Hepatocyte (in vitro differentiated cells): ENCODE results near the gene KAT5. TPM values are rescaled to one million over a fixed set of nuclear protein-coding genes. Genes with fewer than 3 reads are reported as not detected.
"Not testable (repeated sequence)": the region's sequence is repeated elsewhere in the genome, so short reads cannot be mapped to it uniquely, and the experiment has no call there.

Source experiments
- DNase-seq: peaks from one replicate; pipeline ENCODE4 v3.0.0-alpha.2; 2016; ENCODE audit warnings: low spot score
- H2AFZ ChIP-seq: fragments of 200-600 bp; sonication (generic); 2 replicates; pipeline ENCODE4 v1.6.0; 2016; ENCODE audit warnings: antibody characterized with exemption, mild to moderate bottlenecking
- H3K27ac ChIP-seq: fragments of 200-600 bp; sonication (generic); 2 replicates; pipeline ENCODE4 v1.5.1; 2016; ENCODE audit warnings: mild to moderate bottlenecking
- H3K27me3 ChIP-seq: fragments of 200-600 bp; sonication (generic); 2 replicates; pipeline ENCODE4 v1.6.1; 2016
- H3K36me3 ChIP-seq: fragments of 200-600 bp; sonication (generic); replicated peaks from 2 replicates; pipeline ENCODE4 v1.5.1; 2016; ENCODE audit warnings: low read depth; ENCODE audit not compliant: insufficient read depth
- H3K4me1 ChIP-seq: fragments of 200-600 bp; sonication (generic); 2 replicates; pipeline ENCODE4 v1.5.1; 2016; ENCODE audit warnings: mild to moderate bottlenecking, moderate library complexity; ENCODE audit not compliant: insufficient read depth
- H3K4me2 ChIP-seq: fragments of 200-600 bp; sonication (generic); 2 replicates; pipeline ENCODE4 v1.6.0; 2016
- H3K4me3 ChIP-seq: fragments of 200-600 bp; sonication (generic); 2 replicates; pipeline ENCODE4 v1.5.1; 2016; ENCODE audit warnings: mild to moderate bottlenecking
- H3K79me2 ChIP-seq: fragments of 200-600 bp; sonication (generic); 2 replicates; pipeline ENCODE4 v1.6.0; 2017; ENCODE audit warnings: mild to moderate bottlenecking
- H3K9me2 ChIP-seq: fragments of 200-600 bp; sonication (generic); replicated peaks from 2 replicates; pipeline ENCODE4 v1.6.0; 2017; ENCODE audit warnings: mild to moderate bottlenecking; ENCODE audit not compliant: insufficient read depth
- H3K9me3 ChIP-seq: fragments of 200-600 bp; sonication (generic); 2 replicates; pipeline ENCODE4 v1.5.1; 2016; ENCODE audit warnings: low read depth, mild to moderate bottlenecking
- H4K20me1 ChIP-seq: fragments of 200-600 bp; sonication (generic); 2 replicates; pipeline ENCODE4 v1.6.0; 2016; ENCODE audit warnings: mild to moderate bottlenecking; ENCODE audit not compliant: insufficient read depth, poor library complexity, severe bottlenecking
- CTCF ChIP-seq: fragments of 200-600 bp; sonication (generic); IDR thresholded peaks from 2 replicates; pipeline ENCODE4 v1.5.1; 2016; ENCODE audit warnings: antibody characterized with exemption, mild to moderate bottlenecking; ENCODE audit not compliant: poor library complexity
- EZH2 ChIP-seq: fragments of 200-600 bp; sonication (generic); IDR thresholded peaks from 2 replicates; pipeline ENCODE4 v1.6.1; 2016; ENCODE audit warnings: antibody characterized with exemption, mild to moderate bottlenecking, borderline replicate concordance
- EZH2phosphoT487 ChIP-seq: fragments of 200-600 bp; sonication (generic); IDR thresholded peaks from one replicate; pipeline ENCODE4 v1.6.1; 2018; ENCODE audit warnings: antibody characterized with exemption, mild to moderate bottlenecking, low read depth, moderate library complexity; ENCODE audit not compliant: unreplicated experiment, severe bottlenecking
- WGBS: methylation state at CpG from one replicate; pipeline ENCODE4 v1.1.6; 2016; ENCODE audit warnings: low lambda C conversion rate; ENCODE audit errors: missing lambda C conversion rate; 5-methylcytosine and 5-hydroxymethylcytosine counted together
- polyA plus RNA-seq: library from polyadenylated mRNA; unstranded; fragments of >200 nt; fragmentation: Nextera tagmentation; extraction: Ambion mirVana; gene quantifications from 2 replicates; pipeline ENCODE4 v1.2.1, GENCODE V29; 2016
- total RNA-seq: library from RNA; depleted of rRNA; stranded (reverse); fragments of >200 nt; gene quantifications from 2 replicates; pipeline ENCODE4 v1.2.3, GENCODE V29; 2014

The KAT5 gene
- total and polyA plus RNA-seq, 2 experiments from 2014 or later = 41.7 to 53.1 TPM

DNA sequence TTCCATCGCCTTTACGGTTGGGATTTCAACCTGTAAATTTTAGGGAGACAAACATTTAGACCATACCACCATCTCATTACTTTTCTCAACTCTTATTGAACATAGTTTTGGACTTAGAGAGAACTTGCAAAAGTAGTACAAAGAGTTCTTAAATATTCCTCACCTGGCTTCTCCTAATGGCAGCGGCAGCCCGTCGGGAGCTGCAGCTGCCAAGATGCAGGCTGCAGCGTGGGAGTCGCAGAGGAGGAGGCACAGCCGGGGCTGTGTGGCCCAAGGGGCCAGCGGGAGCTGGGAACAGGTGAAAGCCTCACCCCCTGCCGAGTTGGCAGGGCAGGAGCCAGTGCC, 31.6 kb downstream of the KAT5 start:
- H4K20me1 ChIP-seq = no peaks in the 10 kb centered on the region
- H3K4me2 ChIP-seq = no peak overlapping the region

DNA sequence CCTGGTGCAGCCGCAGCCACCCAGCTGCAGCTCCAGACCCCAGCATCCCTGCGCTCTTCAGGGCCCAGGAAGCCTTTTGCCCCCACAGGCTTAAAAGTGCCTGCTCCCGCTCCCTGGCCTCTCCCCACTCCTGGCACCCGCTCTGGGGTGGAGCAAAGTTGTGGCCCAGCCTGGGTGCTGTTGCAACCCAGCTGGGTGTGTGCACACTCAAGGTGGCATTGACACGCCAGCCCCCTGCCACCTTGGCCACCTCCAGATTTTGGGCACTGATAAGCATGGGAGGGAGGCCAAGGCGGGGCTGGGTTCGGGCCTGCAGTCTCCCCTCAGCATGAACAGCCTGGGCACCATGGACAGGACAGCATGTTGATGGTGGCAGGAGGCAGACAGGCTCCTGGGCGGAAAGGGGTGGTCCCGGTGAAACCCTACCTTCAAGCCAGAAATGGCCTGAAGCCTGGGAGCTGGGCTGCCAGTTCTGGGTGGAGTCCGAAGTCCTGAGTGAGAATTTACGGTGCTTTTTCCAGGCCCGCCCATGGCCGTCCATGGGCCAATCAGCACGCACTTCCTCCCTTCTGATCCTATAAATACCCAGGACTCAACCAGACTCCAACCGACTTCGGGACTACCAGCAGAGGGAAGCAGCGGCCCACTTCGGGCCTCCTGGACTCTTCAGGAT, 32.1 kb downstream of the KAT5 start:
- H3K4me1 ChIP-seq = no peaks in the 10 kb centered on the region
- H3K9me3 ChIP-seq = no peaks in the 10 kb centered on the region
- TF ChIP-seq EZH2phosphoT487 = no peak
- TF ChIP-seq CTCF = peak; percentile 37
- no peak for TF ChIP-seq EZH2
- DNase-seq = peak; percentile 46
- H3K9me2 ChIP-seq = no peaks in the 10 kb centered on the region
- H3K27me3 ChIP-seq = peaks cover 15% of the 10 kb centered on the region
- H2AFZ ChIP-seq = no peak overlapping the region
- H3K4me3 ChIP-seq = no peak overlapping the region
- H4K20me1 ChIP-seq = no peaks in the 10 kb centered on the region
- no peaks in the 10 kb centered on the region for H3K36me3 ChIP-seq
- no peak overlapping the region for H3K27ac ChIP-seq
- H3K4me2 ChIP-seq = no peak overlapping the region
- no peaks in the 10 kb centered on the region for H3K79me2 ChIP-seq
- 83% methylated on average over 18 of the region's 18 CpGs for WGBS

More for the DNA sequence above, 31.6 kb downstream of the KAT5 start:
- Histone ChIP-seq H2AFZ (no peak overlapping the region), H3K27ac (no peak overlapping the region), H3K4me3 (no peak overlapping the region), H3K9me2 (no peaks in the 10 kb centered on the region), H3K36me3 (no peaks in the 10 kb centered on the region), H3K9me3 (no peaks in the 10 kb centered on the region), H3K79me2 (no peaks in the 10 kb centered on the region), H3K4me1 (no peaks in the 10 kb centered on the region), H3K27me3 (peaks cover 10% of the 10 kb centered on the region)
- WGBS = 78% methylated on average over 10 of the region's 10 CpGs
- no peak for TF ChIP-seq EZH2
- no peak for TF ChIP-seq CTCF
- no peak for TF ChIP-seq EZH2phosphoT487
- no peak for DNase-seq

DNA sequence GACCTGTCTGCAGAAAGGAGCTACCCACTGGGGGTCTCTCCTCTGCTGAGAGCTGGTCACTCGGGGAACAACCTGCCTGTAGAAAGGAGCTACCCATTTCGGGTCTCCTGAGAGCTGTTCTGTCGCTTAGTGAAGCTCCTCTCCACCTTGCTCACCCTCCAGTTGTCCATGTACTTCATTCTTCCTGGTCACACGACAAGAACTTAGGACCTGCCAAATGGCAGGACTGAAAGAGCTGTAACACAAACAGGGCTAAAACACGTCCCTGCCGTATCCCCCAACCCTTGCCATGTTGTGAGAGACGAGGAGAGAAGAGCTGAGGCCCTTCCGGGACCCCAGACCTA, 32.6 kb downstream of the KAT5 start:
- no peak for DNase-seq
- Histone ChIP-seq H3K27ac (no peak overlapping the region), H3K79me2 (no peaks in the 10 kb centered on the region), H3K4me3 (no peak overlapping the region), H3K4me1 (no peaks in the 10 kb centered on the region), H2AFZ (no peak overlapping the region), H3K36me3 (no peaks in the 10 kb centered on the region), H3K9me3 (no peaks in the 10 kb centered on the region), H3K27me3 (peaks cover 20% of the 10 kb centered on the region), H4K20me1 (no peaks in the 10 kb centered on the region), H3K9me2 (no peaks in the 10 kb centered on the region), H3K4me2 (no peak overlapping the region)
- TF ChIP-seq EZH2phosphoT487 (no peak), CTCF (no peak), EZH2 (no peak)
- WGBS = 88% methylated on average over 8 of the region's 8 CpGs

GRCh38 chr11:65745049-65745448, 33.0 kb downstream of the KAT5 start:
- no peak overlapping the region for H3K4me3 ChIP-seq
- no peaks in the 10 kb centered on the region for H4K20me1 ChIP-seq
- H3K4me2 ChIP-seq = no peak overlapping the region

GRCh38 chr11:65762169-65762568, 50.1 kb downstream of the KAT5 start:
- not testable (repeated sequence) for H3K4me3 ChIP-seq, H3K36me3 ChIP-seq, H2AFZ ChIP-seq, H3K79me2 ChIP-seq, H3K27ac ChIP-seq, H3K9me2 ChIP-seq, DNase-seq, H3K27me3 ChIP-seq, H3K4me2 ChIP-seq, H3K4me1 ChIP-seq, H3K9me3 ChIP-seq, H4K20me1 ChIP-seq
- WGBS = 43% methylated on average over 5 of the region's 5 CpGs

More at GRCh38 chr11:65745049-65745448, 33.0 kb downstream of the KAT5 start:
- no peak overlapping the region for H2AFZ ChIP-seq
- H3K27ac ChIP-seq = no peak overlapping the region
- H3K27me3 ChIP-seq = peaks cover 23% of the 10 kb centered on the region
- no peaks in the 10 kb centered on the region for H3K36me3 ChIP-seq
- TF ChIP-seq CTCF (no peak), EZH2 (no peak)
- H3K4me1 ChIP-seq = no peaks in the 10 kb centered on the region
- H3K9me3 ChIP-seq = no peaks in the 10 kb centered on the region
- DNase-seq = no peak
- H3K9me2 ChIP-seq = no peaks in the 10 kb centered on the region
- WGBS = 94% methylated on average over 15 of the region's 17 CpGs
- H3K79me2 ChIP-seq = no peaks in the 10 kb centered on the region
